Natural killer cell (primary cell): ENCODE measurements around the gene ASB1. TPM values are rescaled to one million over a fixed set of nuclear protein-coding genes. Genes with fewer than 3 reads are reported as not detected.

Experiments used
- ATAC-seq, 3 donors: fragments of 150-1000 bp in 2 of 3; fragments of 200-7000 bp in 1 of 3; cut with Tn5 transposase; 1 replicate in 1 of 3; 2 replicates in 2 of 3; pipeline ENCODE4 v1.10.0; 2021; ENCODE audit warnings: mild to moderate bottlenecking in 2 of 3, moderate library complexity in 2 of 3
- DNase-seq, 2 donors: peaks; one replicate each; pipeline versions ENCODE4 v3.0.0 to v3.0.0-alpha.2; 2013 to 2021; ENCODE audit warnings: mixed read lengths in 1 of 2
- H3K27ac ChIP-seq: one replicate; pipeline ENCODE4 v1.5.1; 2013; ENCODE audit warnings: mild to moderate bottlenecking, low read length
- H3K27me3 ChIP-seq: one replicate; pipeline ENCODE4 v1.6.1; 2013; ENCODE audit warnings: low read length; ENCODE audit not compliant: control insufficient read depth, insufficient read depth
- H3K36me3 ChIP-seq: one replicate; pipeline ENCODE4 v1.6.1; 2013; ENCODE audit warnings: low read length; ENCODE audit not compliant: control insufficient read depth, insufficient read depth
- H3K4me1 ChIP-seq: one replicate; pipeline ENCODE4 v1.6.1; 2013; ENCODE audit warnings: low read length; ENCODE audit not compliant: control insufficient read depth, insufficient read depth
- H3K4me3 ChIP-seq: one replicate; pipeline ENCODE4 v1.5.1; 2013; ENCODE audit warnings: low read length
- H3K9me3 ChIP-seq: one replicate; pipeline ENCODE4 v1.6.1; 2013; ENCODE audit warnings: low read length; ENCODE audit not compliant: control insufficient read depth, insufficient read depth
- H3K27ac Mint-ChIP-seq, 2 donors: one replicate each; pipeline ENCODE4 v1.8.0; 2022; ENCODE audit warnings: mild to moderate bottlenecking in 2 of 2, mixed read lengths in 2 of 2, moderate library complexity in 1 of 2
- H3K27me3 Mint-ChIP-seq, 2 donors: one replicate each; pipeline ENCODE4 v1.8.0; 2022; ENCODE audit warnings: low read depth in 2 of 2, mixed read lengths in 2 of 2
- H3K36me3 Mint-ChIP-seq: one replicate; pipeline ENCODE4 v1.8.0; 2022; ENCODE audit warnings: mixed read lengths
- H3K4me1 Mint-ChIP-seq, 2 donors: one replicate each; pipeline ENCODE4 v1.8.0; 2022; ENCODE audit warnings: mixed read lengths in 2 of 2
- H3K4me3 Mint-ChIP-seq: one replicate; pipeline ENCODE4 v1.8.0; 2022; ENCODE audit warnings: mild to moderate bottlenecking, moderate library complexity, mixed read lengths
- H3K9me3 Mint-ChIP-seq, 2 donors: one replicate each; pipeline ENCODE4 v1.8.0; 2022; ENCODE audit warnings: mixed read lengths in 2 of 2
- WGBS: methylation state at CpG from one replicate; pipeline ENCODE4 v1.1.7; 2013; ENCODE audit warnings: missing lambda C conversion rate; ENCODE audit not compliant: insufficient coverage; 5-methylcytosine and 5-hydroxymethylcytosine counted together
- intact Hi-C: fragments of 100-400 bp; cut with micrococcal nuclease; formaldehyde crosslinking; loops from one replicate; pipeline ENCODE4 v1.14.2; 2022
- total RNA-seq, 4 donors: library from RNA; stranded (reverse); fragments of 120-200 nt in 1 of 4; gene quantifications; one replicate each; pipeline versions ENCODE4 v1.2.3 to v1.2.4, GENCODE V29; 2013 to 2022
- TF ChIP-seq, protein P1 (sequence below): fragments of 200-600 bp; IDR thresholded peaks from one replicate; pipeline ENCODE4 v1.8.0; 2022; ENCODE audit warnings: antibody characterized with exemption

Gene ASB1
- total RNA-seq, 3 donors from 2014 or later (not counting 1 experiment from before 2014, with no cell fraction given), result 38.3 to 47.5 (median 38.9) TPM

DNA sequence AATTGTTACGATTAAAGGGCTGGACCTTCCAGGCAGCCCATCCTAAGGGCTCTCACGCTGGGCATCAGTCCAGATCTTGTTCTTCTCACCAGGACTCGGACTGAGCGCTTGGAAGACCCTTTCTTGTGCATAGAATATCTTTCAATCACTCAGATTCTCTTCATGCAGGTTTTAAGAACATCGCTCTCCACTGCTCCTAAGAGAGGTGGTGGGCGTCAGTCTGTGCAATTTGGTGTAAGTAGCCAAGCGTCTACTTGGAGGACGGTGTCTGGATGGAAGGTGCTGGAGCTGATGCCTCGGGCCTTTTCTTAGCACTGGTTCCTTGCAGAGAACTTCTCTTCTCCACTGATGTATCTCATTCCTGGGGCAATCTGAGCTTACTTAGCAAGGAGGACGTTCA is 68.7 kb downstream of the ASB1 start:
- H3K4me1 Mint-ChIP-seq, result peaks cover 0 to 9% of the 10 kb centered on the region in 2 donors
- H3K27ac Mint-ChIP-seq, result no peak overlapping the region
- H3K9me3 Mint-ChIP-seq, result no peaks in the 10 kb centered on the region
- ATAC-seq (no peak), DNase-seq (no peak)
- Histone ChIP-seq H3K9me3 (no peaks in the 10 kb centered on the region), H3K4me1 (no peaks in the 10 kb centered on the region), H3K27ac (no peak overlapping the region), H3K4me3 (no peak overlapping the region), H3K36me3 (no peaks in the 10 kb centered on the region), H3K27me3 (no peaks in the 10 kb centered on the region)
- intact Hi-C loops, result no loop called here
- 98% methylated on average over 9 of the region's 10 CpGs for WGBS
- TF ChIP-seq, protein P1, sequence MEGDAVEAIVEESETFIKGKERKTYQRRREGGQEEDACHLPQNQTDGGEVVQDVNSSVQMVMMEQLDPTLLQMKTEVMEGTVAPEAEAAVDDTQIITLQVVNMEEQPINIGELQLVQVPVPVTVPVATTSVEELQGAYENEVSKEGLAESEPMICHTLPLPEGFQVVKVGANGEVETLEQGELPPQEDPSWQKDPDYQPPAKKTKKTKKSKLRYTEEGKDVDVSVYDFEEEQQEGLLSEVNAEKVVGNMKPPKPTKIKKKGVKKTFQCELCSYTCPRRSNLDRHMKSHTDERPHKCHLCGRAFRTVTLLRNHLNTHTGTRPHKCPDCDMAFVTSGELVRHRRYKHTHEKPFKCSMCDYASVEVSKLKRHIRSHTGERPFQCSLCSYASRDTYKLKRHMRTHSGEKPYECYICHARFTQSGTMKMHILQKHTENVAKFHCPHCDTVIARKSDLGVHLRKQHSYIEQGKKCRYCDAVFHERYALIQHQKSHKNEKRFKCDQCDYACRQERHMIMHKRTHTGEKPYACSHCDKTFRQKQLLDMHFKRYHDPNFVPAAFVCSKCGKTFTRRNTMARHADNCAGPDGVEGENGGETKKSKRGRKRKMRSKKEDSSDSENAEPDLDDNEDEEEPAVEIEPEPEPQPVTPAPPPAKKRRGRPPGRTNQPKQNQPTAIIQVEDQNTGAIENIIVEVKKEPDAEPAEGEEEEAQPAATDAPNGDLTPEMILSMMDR, result no peak
- H3K27me3 Mint-ChIP-seq, result no peaks in the 10 kb centered on the region
- H3K4me3 Mint-ChIP-seq, result no peak overlapping the region
- H3K36me3 Mint-ChIP-seq, result no peaks in the 10 kb centered on the region

DNA sequence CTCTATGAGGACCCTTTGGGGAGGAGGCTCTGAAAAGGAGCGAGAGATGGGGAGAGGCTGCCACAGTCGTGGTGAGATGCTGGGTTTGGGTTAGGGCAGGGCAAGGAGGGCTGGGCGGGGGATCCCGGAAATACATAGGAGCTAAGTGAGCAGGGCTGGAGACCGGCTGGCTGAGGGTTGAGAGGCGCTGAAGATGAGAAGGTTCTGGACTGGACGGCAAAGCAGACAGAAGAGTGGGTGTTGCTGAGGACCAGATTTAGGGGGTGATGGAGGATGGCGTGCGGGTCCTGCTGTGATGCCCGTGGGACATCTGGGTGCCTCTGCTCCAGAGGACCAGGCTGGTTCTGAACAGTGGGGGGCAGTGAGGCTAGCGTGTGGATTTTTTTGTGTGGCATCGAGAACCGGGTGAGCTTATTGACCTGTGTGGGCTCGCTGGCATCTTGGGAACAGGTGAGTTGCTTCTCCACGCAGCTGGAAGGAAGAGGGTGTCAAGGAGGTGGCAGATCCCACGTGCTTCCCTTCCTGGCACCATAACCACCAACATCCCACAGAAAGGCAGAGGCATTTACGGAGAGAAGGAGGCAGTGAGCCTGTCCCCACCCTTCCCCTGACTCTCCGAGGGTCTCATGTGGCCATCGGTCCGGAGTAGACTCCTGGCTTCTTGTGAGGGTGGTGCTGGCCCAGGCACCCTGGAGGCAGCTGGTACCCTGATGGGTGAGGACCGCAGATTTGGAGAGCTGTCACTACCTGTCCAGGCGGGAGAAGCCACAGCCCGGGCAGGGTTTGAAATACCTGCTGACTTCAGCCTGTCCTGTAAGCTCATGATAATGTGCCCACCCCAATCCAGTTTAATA is 70.3 kb downstream of the ASB1 start:
- Mint-ChIP-seq H3K36me3 (no peaks in the 10 kb centered on the region), H3K27ac (no peak overlapping the region), H3K4me1 (peaks cover 0 to 9% of the 10 kb centered on the region in 2 donors), H3K9me3 (no peaks in the 10 kb centered on the region), H3K27me3 (no peaks in the 10 kb centered on the region), H3K4me3 (no peak overlapping the region)
- H3K36me3 ChIP-seq, result no peaks in the 10 kb centered on the region
- TF ChIP-seq, protein P1, result no peak
- H3K27me3 ChIP-seq, result no peaks in the 10 kb centered on the region
- DNase-seq (peak in 1 of 2 donors; percentile 7), ATAC-seq (no peak)
- H3K4me1 ChIP-seq, result no peaks in the 10 kb centered on the region
- no peak overlapping the region for H3K4me3 ChIP-seq
- H3K9me3 ChIP-seq, result no peaks in the 10 kb centered on the region
- intact Hi-C loops, result no loop called here
- WGBS, result 90% methylated on average over 23 of the region's 23 CpGs
- no peak overlapping the region for H3K27ac ChIP-seq

DNA sequence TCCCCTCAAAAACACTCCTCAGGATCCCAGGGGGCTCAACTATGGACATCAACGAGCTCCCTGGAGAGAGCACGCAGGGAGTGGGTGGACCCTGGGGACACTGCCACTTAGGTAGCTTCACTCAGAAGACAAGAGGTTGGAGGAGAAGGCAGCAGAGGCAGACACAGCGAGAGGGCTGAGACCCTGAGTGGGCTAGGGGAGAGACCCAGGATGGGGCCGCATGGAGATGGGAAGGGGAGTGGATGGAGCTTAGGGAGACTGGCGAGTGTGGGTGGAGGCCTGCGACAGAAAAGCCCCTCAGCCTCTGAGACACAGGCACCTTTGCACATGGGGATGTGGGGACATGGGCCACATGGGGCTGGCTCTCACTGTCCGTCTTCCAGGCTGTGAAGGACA is 70.9 kb downstream of the ASB1 start:
- H3K27ac ChIP-seq, result no peak overlapping the region
- no peaks in the 10 kb centered on the region for H3K9me3 Mint-ChIP-seq
- no peak for ATAC-seq
- peaks cover 0 to 9% of the 10 kb centered on the region in 2 donors for H3K4me1 Mint-ChIP-seq
- H3K36me3 ChIP-seq, result no peaks in the 10 kb centered on the region
- H3K4me1 ChIP-seq, result no peaks in the 10 kb centered on the region
- H3K4me3 Mint-ChIP-seq, result no peak overlapping the region
- H3K36me3 Mint-ChIP-seq, result no peaks in the 10 kb centered on the region
- no peaks in the 10 kb centered on the region for H3K27me3 Mint-ChIP-seq
- no peaks in the 10 kb centered on the region for H3K27me3 ChIP-seq
- H3K4me3 ChIP-seq, result no peak overlapping the region
- 91% methylated on average over 7 of the region's 7 CpGs for WGBS
- H3K9me3 ChIP-seq, result no peaks in the 10 kb centered on the region
- H3K27ac Mint-ChIP-seq, result no peak overlapping the region
- no peak for DNase-seq
- intact Hi-C loops, result no loop called here
- TF ChIP-seq, protein P1, result no peak

DNA sequence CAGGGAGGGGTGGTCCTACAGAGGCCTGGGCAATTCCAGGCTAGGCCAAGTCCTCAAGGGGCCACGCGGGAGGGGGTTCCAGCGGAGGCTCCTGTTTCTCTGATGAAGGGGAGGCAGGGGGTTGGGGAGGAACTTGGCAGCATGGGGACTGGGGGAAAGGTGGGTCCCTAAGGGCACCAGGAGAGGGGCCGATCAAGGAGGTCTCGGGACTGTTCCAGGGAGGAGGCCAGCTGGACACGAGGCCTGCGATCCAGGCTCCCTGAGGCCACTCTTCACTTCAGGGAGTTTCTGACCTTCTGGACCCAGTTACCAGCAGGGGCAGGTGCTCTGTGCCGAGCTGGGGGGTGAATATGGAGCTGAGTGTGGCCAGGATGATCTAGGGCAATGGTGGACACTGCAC is 71.5 kb downstream of the ASB1 start:
- WGBS, result 94% methylated on average over 8 of the region's 8 CpGs
- peaks cover 0 to 9% of the 10 kb centered on the region in 2 donors for H3K4me1 Mint-ChIP-seq
- H3K27me3 Mint-ChIP-seq, result no peaks in the 10 kb centered on the region
- no peaks in the 10 kb centered on the region for H3K36me3 ChIP-seq
- TF ChIP-seq, protein P1, result no peak
- H3K9me3 Mint-ChIP-seq, result no peaks in the 10 kb centered on the region
- no peaks in the 10 kb centered on the region for H3K9me3 ChIP-seq
- DNase-seq, result peak in 1 of 2 donors; percentile 8
- H3K27ac Mint-ChIP-seq, result no peak overlapping the region
- no peak overlapping the region for H3K4me3 Mint-ChIP-seq
- intact Hi-C loops, result no loop called here
- H3K4me3 ChIP-seq, result no peak overlapping the region
- no peaks in the 10 kb centered on the region for H3K27me3 ChIP-seq
- H3K27ac ChIP-seq, result no peak overlapping the region
- no peaks in the 10 kb centered on the region for H3K36me3 Mint-ChIP-seq
- no peaks in the 10 kb centered on the region for H3K4me1 ChIP-seq
- no peak for ATAC-seq
